HL-60 (cell line): ENCODE measurements around the gene FGD3.

Experiments
- DNase-seq, 2 experiments: peaks; one replicate each; pipeline ENCODE4 v3.0.0-alpha.2; 2010 to 2020; ENCODE audit warnings: low read depth in 1 of 2, low spot score in 1 of 2
- H3K27ac ChIP-seq: fragments of 250-450 bp; sonication (Bioruptor Pico); replicated peaks from 2 replicates; pipeline ENCODE4 v1.5.1; 2020; ENCODE audit warnings: mild to moderate bottlenecking, moderate library complexity
- H3K27me3 ChIP-seq: fragments of 250-450 bp; sonication (Bioruptor Pico); 2 replicates; pipeline ENCODE4 v1.5.1; 2021; ENCODE audit warnings: mild to moderate bottlenecking, moderate library complexity; ENCODE audit not compliant: insufficient read depth, poor library complexity, severe bottlenecking
- H3K4me3 ChIP-seq: replicated peaks from 2 replicates; pipeline ENCODE4 v1.5.1; 2011; ENCODE audit warnings: mild to moderate bottlenecking, control low read depth, low read length; ENCODE audit not compliant: insufficient read depth
- CTCF ChIP-seq: IDR thresholded peaks from one replicate; pipeline ENCODE4 v1.5.1; 2011; ENCODE audit warnings: low read length, control low read depth, inconsistent platforms; ENCODE audit not compliant: insufficient read depth
- GABPA ChIP-seq: IDR thresholded peaks from 2 replicates; pipeline ENCODE4 v1.6.1; 2012; ENCODE audit warnings: low read depth
- POLR2AphosphoS5 ChIP-seq: IDR thresholded peaks from 2 replicates; pipeline ENCODE4 v1.6.1; 2012; ENCODE audit warnings: low read depth
- SPI1 ChIP-seq: IDR thresholded peaks from 2 replicates; pipeline ENCODE4 v1.6.1; 2012; ENCODE audit warnings: low read depth, mild to moderate bottlenecking, borderline replicate concordance
- TF ChIP-seq, protein P1 (sequence below): IDR thresholded peaks from 2 replicates; pipeline ENCODE4 v1.6.1; 2012; ENCODE audit warnings: low read depth; ENCODE audit not compliant: insufficient replicate concordance

Gene FGD3

DNA sequence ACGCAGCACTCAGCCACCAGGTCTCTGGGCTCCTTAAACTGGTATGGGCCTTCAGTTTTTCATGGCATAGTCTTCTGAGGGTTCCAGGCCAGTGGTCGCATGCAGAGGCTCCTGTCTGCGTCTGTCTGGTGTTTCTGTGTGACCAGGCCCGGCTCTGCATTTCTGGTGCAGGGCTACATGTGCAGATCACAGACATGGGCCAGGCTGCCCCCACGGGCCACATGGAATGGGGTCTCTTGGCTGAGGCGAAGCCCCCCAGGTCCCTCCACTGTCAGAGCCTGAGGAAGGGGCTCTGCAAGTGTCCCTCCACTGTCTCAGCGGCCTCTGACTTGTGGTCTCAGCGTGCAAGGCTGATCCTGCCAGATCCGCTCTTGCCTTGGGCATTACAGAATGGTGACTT lies 133.1 kb downstream of the FGD3 start:
- Histone ChIP-seq H3K27me3 (no peaks in the 10 kb centered on the region), H3K27ac (no peak overlapping the region), H3K4me3 (no peak overlapping the region)
- TF ChIP-seq POLR2AphosphoS5 (no peak), SPI1 (no peak), CTCF (no peak), GABPA (no peak)
- TF ChIP-seq, protein P1, sequence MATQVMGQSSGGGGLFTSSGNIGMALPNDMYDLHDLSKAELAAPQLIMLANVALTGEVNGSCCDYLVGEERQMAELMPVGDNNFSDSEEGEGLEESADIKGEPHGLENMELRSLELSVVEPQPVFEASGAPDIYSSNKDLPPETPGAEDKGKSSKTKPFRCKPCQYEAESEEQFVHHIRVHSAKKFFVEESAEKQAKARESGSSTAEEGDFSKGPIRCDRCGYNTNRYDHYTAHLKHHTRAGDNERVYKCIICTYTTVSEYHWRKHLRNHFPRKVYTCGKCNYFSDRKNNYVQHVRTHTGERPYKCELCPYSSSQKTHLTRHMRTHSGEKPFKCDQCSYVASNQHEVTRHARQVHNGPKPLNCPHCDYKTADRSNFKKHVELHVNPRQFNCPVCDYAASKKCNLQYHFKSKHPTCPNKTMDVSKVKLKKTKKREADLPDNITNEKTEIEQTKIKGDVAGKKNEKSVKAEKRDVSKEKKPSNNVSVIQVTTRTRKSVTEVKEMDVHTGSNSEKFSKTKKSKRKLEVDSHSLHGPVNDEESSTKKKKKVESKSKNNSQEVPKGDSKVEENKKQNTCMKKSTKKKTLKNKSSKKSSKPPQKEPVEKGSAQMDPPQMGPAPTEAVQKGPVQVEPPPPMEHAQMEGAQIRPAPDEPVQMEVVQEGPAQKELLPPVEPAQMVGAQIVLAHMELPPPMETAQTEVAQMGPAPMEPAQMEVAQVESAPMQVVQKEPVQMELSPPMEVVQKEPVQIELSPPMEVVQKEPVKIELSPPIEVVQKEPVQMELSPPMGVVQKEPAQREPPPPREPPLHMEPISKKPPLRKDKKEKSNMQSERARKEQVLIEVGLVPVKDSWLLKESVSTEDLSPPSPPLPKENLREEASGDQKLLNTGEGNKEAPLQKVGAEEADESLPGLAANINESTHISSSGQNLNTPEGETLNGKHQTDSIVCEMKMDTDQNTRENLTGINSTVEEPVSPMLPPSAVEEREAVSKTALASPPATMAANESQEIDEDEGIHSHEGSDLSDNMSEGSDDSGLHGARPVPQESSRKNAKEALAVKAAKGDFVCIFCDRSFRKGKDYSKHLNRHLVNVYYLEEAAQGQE: no peak
- no peak for DNase-seq

DNA sequence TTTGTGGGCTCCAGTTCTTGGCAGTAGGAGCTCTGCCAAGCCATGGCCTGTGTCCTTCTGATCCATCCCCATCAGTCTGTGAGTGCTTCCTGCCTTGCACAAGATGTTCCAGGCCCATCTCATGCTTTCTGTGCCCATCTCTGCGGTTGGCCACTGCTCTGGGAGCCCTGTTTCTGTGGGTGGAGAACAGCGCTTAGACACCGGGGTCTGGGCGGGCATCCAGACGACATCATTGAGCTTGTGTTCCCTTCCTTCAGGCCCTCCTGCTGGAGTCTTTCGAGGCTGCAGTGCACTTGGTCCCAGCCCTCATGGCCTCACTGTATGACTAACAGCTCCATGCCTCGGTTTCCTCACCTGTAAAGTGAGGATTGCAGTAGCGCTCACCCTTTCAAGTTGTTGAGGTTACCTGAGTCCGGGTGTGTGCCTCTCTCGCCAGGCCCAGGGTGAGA lies 133.8 kb downstream of the FGD3 start:
- TF ChIP-seq SPI1 (no peak), GABPA (no peak), POLR2AphosphoS5 (no peak), CTCF (no peak)
- TF ChIP-seq, protein P1: no peak
- no peak overlapping the region for H3K27ac ChIP-seq
- no peaks in the 10 kb centered on the region for H3K27me3 ChIP-seq
- H3K4me3 ChIP-seq: no peak overlapping the region
- DNase-seq: no peak

DNA sequence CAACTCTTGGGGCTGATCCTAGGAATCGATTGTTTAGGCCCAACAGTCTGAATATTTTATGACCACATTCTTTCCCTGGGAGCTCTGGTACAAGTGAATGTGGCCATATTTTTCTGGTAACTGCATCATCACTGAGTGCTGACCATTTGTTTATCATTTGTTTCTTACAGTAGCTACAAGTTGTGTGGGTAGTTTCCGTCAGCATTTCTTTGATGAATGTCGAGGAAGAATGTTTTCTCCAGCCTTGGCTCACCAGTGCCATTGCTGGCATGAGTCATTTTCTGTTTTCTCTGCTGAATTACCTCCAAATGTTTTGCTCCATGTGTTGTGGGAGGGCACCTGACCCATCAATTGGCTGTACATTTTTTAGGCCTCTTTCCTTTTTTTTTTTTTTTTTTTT lies 134.6 kb downstream of the FGD3 start:
- Histone ChIP-seq H3K27me3 (no peaks in the 10 kb centered on the region), H3K4me3 (no peak overlapping the region), H3K27ac (no peak overlapping the region)
- TF ChIP-seq POLR2AphosphoS5: no peak
- no peak for TF ChIP-seq SPI1
- DNase-seq: no peak

GRCh38 chr9:93082841-93083411 lies 135.6 kb downstream of the FGD3 start:
- Histone ChIP-seq H3K4me3 (no peak overlapping the region), H3K27ac (no peak overlapping the region), H3K27me3 (no peaks in the 10 kb centered on the region)
- no peak for DNase-seq
- TF ChIP-seq POLR2AphosphoS5 (no peak), CTCF (no peak), SPI1 (no peak), GABPA (no peak)
- TF ChIP-seq, protein P1: no peak
